ENCODE measurements around the gene DCDC2C.
"Not testable (repeated sequence)": the region's sequence is repeated elsewhere in the genome, so short reads cannot be mapped to it uniquely, and the experiment has no call there.

The DCDC2C gene

DNA sequence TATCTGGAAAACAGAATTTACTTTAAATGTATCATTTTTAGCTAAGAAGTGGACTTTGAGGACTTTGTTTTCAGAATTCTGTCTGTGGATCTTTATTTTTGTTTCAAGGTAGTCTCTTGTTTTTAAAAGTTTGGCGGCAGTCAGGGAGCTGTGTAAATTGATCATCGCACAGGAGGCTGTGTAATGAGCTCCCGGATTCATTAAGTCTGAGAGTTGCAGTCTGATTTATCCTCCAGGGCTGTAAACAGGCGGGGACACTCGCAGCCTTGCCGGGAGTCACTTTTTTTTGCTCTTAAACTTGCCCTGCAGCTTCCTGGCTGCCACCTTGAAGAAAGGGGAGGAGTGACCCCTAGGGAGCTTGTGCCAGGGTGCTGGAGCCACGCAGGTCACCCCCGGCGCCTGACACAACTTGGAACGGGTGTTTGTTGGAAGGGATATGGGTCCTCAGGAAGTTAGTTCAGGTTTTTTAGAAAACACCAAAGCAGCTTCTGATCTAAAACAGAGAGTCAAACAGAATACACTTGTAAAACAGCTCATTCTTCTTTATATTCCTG is 76.2 kb downstream of the DCDC2C start:
- DNase-seq: no peak

DNA sequence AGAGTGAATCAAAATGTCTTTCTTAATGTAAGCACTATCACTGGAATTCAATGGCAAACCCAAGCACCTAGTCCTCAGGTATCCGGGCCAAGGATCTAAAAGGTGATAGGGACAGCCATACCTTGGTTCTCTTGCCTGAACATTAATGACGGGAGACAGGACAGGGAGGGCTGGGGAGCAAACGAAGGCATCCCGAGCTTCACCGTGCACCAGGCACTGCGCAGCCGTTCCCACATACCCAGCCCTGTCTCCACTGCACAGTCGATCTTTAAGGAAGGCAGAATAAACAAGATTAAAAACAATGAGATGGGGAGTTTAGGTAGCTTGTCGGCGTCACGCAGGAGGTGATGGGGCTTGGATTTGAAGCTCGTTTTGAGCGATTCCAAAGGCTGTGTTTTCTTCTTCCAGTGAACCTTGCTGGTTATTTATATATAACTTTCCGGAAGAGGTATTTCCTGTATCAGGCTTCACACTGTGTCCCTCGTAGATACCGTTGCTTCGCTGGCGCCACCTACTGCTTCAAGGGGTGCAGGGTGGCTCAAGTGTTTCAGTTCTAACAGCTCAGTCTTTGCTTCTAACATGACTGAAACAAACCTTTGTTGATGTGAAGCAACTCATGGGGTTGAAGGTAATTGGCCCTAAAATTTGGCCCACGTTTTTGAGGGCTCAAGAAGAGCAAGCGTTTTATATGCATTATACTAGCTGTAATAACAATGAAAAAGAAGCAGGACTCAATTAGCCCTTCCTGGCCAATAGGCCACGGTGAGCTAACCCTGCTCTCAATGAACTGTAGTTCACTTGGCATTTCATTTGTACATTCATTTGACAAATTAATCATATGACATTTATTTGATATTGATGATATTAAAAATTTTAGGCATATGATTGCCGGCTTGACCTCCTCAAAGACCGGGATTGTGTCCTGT is 77.4 kb downstream of the DCDC2C start:
- DNase-seq: peak; percentile 55

DNA sequence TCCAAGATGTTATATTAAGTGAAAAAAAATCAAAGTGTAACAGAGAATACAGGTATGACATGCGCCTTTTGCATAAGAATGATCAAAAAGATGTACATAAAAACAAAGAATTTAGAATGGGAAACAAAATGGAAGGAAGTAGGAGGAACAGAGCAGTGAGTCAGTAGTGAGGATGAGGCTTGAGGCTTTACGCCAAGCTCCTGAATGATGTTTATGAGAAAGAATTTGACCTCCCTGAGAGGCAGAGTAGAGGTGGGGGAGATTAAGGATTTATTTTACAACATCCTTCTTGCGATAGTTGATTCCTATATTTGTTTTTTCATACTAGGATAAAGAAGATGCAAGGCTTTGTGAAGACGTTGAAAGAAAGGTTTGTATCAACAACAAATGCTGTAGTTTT is 81.4 kb downstream of the DCDC2C start:
- peak; percentile 76 for DNase-seq

DNA sequence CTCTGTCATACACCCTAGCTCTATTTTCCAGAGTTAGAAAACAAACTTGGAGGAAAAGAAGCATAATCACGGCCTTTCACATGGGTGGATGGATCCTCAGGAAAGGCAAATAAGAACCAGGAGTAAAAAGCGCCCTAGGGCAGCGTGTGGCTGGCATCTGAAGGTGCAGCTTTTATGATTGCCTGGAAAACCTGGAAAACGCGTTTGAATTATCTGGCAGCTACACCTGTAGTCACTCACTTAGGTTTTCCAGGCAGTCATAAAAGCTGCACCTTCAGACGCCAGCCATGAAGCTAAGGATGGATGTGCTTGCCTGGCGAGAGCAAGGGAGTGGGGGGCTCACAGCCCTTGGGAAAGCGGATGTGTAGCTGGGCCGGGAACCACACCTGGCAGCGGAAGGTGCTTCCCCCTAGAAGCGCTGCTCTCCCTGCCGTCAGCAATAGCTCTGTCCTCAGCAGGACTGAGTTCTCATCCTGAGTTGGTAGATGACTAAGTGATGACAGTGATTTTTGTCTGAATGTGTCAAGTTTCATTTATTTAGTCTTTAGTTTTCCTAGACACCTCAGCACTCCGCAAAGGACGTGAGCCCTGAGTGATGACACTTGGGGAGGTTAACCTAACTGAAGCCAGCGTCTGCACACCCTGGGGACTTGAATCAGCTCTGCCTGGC is 82.0 kb downstream of the DCDC2C start:
- peak; percentile 75 for DNase-seq

DNA sequence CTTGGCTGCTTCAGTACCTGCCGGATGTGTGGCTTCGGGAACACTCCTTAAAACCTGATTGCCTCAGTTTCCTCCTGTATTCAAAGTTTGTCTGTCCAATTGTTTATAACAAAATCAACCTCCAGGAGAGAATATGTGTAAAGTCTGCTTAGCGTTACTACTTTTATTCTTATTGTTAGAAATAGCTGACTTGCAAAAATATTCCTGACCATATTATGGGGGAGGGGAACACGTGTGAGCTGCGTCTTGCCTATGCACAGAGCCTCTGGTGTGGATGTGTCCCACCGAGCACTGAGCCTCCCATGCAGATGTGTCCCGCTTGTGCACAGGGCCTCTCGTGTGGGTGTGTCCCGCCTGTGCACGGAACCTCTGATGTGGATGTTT is 82.5 kb downstream of the DCDC2C start:
- DNase-seq: no peak

DNA sequence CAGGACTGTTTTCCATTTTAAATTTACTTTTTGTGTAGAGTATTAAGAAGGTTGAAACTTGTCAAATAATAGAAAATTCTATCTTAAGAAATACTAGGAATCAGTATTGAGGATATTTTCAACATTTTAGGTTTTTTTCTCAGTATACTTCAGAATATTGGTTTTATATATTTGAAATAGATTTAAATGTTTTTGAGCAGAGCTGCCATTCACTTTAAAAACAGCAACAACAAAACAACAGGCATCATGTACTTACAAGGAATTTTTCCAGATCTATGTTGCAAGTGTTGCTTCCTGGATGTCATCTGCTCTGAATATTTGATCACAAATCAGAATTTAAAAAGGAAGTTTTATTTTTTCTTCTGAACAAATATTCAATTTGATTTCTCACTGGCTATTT is 84.4 kb downstream of the DCDC2C start:
- no peak for DNase-seq

DNA sequence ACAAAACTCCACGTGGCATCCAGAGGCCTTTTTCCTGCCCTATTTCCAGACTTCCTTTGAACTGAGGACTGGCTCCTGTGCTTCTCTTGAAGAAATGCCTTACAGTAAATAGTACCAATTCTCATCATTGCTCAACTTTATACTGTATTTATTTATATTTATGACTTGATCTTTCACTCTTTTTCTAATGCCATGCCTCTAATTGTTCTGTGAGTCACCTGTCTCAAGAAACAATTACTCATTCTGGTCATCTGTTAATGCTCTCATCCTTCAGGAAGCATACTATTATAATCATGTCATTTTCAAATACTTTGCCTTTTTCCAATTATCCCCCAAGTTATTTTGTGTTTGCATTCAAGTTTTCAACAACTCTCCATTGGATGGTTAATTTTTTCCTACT is 85.9 kb downstream of the DCDC2C start:
- peak; percentile 59 for DNase-seq

DNA sequence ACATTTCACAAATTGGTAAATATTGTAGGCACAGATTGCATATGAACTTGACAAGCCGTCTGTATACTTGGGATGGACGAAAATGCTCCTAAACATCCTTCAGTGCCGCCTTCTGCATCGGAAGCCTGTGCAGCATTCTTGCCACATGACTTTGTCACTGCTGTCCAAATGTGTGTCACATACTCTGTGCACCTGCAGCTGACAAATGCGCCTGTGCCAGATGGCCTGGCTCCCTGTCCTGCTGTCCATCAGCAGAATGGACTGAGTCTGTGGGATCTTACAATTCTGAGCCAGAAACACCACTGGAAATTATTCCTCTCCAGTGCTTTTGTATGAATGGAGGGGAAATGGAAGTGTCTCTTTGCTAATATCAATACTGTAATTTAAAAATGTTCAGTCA is 89.9 kb downstream of the DCDC2C start:
- no peak for DNase-seq

DNA sequence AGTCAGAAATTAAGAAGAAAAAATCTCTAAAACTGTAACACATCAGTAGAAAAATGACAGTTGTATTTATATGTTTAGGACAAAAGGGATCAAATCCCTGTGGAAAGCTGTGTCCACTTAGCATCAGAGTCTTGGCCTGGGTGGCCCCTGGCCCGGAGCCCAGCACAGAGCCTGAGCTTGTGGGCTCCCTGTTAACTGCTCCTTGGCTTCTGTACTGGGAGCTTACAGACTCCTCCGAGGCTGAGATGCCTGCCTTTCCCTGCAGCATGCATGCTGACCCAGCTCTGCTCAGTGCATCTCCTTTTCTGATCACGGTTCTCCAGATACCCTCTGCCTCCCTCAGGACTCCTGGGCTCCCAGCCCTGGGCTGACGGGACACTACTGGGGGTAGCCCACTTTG is 98.1 kb downstream of the DCDC2C start:
- DNase-seq: no peak

DNA sequence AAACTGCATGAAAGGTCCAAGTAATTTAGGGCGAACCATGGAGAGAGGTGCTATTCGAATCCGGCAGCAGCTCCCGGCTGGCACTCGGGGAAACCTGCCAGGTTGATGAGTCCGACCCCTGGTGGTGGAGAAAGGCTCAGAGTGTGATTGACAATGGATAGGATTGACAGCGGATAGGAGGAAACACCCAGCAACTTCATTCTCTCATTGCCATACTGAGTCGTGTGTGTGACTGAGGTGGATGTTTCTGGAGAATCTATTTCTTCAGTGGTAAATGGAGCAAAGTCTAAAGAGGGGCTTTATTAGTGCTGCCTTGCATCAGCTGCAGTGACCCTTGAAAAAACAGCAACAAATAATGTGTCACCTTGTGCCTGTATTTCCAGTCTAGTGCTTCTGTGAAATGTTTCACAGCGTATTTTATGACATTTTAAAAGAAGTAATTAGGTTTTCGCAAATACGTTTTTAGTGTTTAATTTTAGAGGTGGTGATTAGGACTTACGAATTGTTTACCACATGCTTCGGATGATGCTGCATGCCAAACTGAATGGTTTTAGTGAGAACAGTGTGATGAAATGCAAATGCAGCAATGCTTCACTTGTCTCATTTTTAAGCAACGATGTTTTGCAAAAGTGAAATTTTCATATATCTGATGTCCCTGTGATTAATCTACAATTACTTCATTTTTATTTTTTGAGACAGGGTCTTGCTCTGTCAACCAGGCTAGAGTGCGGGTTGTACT is 102.0 kb downstream of the DCDC2C start:
- DNase-seq: no peak

DNA sequence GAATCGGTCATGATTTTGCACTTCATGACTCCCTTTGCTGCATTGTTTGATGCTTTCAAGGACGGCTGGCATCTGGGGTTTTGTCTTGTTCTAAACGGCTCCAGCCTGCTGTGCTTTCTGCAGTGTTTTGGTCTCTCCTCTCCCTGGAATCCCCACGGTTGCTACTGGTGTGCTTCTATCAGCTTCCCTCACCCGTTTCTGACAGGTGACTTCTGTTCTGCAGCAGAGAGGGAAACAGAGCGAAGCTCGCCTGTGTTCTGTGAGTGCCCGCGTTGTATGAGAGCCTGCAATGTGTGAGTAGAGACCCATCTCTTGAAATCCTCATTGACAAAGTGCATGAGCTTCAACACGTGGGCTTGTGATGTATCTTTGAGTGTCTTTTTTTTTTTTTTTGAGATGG is 102.8 kb downstream of the DCDC2C start:
- no peak for DNase-seq

DNA sequence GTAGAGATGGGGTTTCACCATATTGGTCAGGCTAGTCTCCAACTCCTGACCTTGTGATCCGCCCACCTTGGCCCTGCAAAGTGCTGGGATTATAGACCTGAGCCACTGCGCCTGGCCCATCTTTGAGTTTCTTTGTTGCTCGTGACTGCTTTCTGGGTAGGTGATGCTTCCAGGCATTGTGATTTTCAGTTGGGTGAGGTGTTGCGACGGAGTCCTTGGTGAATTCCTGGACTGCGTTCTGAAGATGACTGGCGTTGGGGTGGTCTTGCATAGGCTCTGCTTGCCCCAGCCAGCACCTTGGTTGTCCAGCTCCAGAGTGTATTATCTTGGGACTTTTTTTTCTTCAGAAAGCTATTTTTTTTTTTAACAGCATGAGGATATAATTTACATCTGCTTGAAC is 103.4 kb downstream of the DCDC2C start:
- no peak for DNase-seq

DNA sequence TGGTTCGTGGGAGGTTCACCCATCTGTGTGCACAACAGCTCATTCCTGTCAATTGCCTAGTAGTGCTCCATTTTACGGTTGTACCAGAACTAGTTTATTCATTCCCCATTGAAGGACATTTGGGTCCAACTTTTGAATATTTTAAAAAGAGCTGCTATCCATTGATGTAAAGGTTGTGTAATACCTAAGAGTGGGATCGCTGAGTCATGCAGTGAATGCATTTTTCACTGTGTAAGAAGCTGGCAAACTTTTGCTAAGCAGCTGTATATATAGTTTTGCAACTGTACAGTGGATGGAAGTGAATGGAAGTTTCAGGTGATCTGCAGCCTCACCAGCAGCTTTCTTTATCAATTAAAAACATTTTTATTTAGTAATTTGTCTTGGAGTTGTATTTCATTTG is 104.5 kb downstream of the DCDC2C start:
- peak; percentile 74 for DNase-seq

DNA sequence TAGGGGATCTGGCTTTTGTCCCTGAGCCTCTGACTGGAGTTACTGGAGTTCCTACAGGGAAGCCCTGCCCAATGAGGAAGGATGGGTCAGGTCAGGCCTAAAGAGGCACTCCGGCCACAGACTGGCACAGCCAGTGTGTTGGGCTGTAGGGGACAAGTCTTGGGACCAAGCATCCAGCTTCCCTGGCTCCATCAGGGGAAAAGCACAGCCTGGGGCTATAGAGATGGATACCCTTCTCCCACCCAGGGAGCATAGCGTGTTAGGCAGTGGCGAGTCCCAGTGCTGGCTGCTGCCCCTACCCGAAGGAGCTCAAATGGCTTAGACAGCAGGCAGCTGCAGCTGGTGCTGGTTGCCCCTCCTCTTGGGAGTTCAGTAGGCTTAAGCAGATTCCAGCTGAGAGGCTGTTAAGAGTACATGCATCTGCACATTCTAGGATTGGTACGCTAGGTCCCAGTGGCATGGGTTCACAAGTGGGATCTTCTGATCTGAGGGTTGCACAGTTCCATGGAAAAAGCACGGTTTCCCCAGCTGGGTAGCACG is 111.4 kb downstream of the DCDC2C start:
- no peak for DNase-seq

DNA sequence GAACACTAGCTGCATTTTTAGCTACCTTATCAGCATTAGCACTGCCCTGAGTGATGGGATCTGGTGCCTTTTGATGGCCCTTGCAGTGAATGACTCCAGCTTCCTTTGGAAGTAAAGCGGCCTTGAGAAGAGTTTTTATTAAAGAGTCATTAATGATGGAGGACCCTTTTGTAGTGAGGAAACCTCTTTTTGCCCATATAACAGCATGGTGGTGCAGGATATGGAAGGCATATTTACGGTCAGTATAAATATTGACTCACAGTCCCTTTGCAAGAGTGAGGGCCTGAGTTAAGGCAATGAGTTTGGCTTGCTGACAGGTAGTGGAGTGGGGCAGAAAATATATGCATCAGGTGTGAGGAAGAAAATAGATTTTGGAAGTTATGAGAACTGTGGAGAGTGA is 113.8 kb downstream of the DCDC2C start:
- DNase-seq: not testable (repeated sequence)

DNA sequence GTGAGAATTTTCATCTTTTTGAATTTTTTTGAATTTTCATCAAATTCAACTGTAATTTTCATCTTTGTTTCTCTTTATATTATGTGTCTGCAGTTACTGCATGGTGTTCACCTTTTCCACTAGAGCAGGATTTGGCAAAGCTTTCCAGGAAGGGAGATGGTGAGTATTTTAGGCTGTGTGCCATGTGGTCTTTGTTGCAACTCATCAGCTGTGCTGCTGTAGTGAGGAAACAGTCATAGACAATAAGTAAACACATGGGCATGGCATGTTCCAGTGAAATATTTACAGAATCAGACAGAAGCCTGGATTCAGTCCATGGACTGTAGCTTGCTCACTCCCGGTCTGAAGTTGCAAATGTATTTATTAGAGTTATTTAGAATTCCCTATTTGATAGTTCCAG is 120.4 kb downstream of the DCDC2C start:
- DNase-seq: peak; percentile 25

DNA sequence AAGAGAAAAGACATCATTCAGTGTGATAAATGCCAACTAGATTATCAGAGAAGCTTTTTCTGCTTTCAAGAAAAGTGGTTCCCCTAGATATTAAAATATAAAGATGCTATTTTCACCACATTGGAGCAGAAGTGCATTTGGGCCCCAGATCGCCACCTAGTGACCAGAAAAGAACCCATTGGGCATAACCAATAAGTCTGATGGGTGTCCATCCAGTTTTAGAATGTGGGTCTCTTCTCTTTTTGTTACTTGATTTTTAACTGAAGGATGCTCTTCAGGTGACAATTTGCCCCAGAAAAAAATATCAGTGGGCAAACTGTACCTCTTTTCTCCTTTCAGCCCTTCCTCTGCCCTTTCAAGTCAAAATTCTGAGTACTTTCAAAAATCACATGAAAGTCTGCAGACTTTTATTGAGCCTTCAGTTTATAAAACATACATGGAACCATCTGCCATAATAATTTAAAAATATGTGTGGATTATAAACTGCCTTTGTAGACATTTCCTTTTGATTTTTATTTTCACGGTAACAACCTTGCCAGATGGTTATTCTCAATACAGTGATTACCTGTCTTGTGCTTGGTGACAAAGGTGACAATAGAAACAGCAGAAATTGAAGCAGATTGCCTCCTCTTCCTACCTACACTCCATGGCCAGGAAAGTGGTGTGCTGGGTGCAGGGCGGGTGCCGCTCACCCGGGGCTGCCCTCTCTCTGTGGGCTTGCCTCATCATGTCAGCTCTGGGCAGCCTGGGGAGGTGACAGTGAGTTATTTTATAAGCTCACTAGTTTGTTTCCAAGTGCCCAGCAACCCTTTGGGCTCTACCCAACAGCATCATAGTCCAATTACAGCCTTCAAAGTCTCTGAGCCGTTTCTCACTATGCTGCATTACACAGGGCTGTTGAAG is 124.5 kb downstream of the DCDC2C start:
- DNase-seq: peak; percentile 44

DNA sequence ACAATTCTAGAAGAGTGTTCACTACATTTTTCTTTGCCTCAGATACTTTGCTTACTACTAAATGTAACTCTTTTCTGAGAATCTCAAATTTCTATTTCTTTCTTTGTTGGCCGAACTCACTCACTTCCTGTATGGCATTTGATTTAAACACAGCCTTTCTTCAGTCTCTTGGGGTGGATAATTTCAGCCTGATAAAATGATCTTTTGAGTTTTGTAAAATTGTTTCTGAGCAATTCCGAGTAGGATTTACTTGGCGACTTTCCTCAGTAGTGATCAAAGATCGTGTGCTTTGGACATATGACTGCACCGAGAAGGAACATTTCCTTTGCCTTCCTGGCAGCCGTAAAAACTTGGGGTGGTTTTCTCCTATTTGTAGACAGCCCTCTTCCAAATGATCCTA is 127.4 kb downstream of the DCDC2C start:
- no peak for DNase-seq

DNA sequence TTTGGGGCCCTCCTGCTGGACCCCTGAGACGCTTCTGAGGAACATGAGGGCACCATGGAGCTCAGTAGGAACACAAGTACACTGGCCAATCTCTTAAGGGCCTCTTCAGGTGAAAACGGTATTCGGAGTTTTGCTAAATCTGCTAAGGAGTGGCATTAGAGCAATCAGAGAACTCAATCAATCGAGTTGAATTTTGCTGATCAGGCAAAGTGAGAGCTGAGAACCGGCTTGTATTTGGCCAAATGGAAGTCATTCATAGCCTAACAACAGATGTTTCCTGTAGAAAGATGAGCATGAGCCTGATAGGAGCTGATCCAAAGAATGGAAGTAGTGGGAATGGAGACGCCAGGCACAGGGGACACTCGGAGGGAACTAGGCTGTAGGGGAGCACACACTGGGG is 133.7 kb downstream of the DCDC2C start:
- no peak for DNase-seq

DNA sequence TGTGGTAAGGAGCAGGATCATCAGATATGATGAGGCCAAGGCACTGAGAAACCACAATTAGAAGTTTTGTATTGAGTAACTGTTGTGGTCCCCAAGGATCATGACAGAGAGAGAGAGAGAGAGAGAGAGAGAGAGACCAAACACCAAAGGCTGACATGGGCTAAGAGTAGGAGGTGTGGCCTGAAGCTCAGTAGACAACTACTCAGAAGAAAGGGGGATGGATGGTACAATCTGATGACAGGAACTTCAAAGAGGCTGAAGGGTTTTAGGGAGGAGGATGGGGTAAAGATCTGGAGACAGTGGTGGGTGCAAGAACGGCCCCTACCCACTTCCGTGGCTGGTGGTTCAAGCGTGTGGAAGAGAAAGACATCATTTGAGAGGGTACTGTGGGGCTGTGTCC is 135.0 kb downstream of the DCDC2C start:
- no peak for DNase-seq

DNA sequence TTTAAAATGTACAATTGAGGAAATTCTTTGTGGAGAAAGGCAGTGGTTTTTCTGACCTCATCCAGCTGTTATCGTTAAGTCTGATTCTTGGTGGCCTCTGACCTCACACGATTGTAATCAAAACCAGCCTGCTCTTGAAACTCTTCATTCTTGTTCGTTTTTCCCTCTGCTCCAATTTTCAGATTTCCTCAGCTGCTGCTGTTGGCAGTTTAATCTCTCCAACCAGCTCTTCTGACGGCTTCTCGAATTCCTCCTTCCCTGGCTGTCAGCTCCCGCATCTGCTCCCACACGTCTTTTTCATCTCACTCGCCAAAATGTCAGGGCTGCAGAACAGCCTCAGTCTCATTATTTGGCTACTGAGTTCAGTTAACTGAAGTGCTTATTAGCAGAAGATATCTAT is 136.1 kb downstream of the DCDC2C start:
- no peak for DNase-seq

DNA sequence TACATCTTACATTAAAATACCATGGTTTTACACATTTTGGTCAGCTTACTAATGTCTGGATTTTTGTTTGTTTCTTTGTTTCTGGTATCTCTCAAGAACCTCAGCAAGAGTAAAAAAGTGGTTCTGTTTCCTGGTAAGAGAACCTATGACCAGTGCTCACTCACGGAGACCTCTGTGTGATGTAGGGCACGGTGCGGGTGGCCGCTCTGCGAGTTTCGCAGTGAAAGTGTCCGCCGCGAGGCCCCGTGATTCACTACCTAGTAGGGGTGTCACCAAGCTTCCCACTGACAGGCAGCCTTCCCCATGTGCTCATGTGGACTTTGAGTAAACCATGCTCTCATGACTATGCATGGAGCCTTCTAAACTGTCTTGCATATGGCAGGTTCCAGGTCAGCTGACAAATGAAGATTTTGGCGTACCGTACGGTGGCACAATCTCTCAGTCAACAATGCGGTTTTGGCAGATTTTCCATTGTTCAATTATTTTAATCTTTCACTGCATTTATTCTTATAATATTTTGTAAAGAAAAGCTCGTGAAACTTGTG is 137.3 kb downstream of the DCDC2C start:
- no peak for DNase-seq
